AG04449 (cell line): Measurements from ENCODE around the gene NOVA1.

Source experiments
- CTCF ChIA-PET: fragments of 350-600 bp; formaldehyde crosslinking; extraction: SDS; loops from one replicate; lab custom pipeline; 2021; ENCODE audit warnings: antibody characterized with exemption; lab: Yijun Ruan, JAX
- POLR2A ChIA-PET: fragments of 400-600, 350-600 bp; formaldehyde crosslinking; extraction: SDS; loops from one replicate; lab custom pipeline; 2020; ENCODE audit warnings: antibody characterized with exemption, inconsistent platforms; lab: Yijun Ruan, JAX
- DNase-seq: peaks from one replicate; pipeline ENCODE4 v3.0.0-alpha.2; 2010; ENCODE audit warnings: low read depth, low spot score
- H3K4me3 ChIP-seq: 2 replicates; pipeline ENCODE4 v1.5.1; 2011; ENCODE audit warnings: low read depth, mild to moderate bottlenecking, control low read depth, low read length
- CTCF ChIP-seq: IDR thresholded peaks from one replicate; pipeline ENCODE4 v1.5.1; 2011; ENCODE audit warnings: mild to moderate bottlenecking, moderate library complexity, low read length, control low read depth, inconsistent platforms; ENCODE audit not compliant: insufficient read depth; ENCODE audit errors: missing control alignments

The NOVA1 gene

GRCh38 chr14:26448181-26448855 is 149.5 kb downstream of the NOVA1 start:
- no peak for DNase-seq
- ChIA-PET CTCF (no interaction called here), POLR2A (no interaction called here)
- TF ChIP-seq CTCF, result no peak
- no peak overlapping the region for H3K4me3 ChIP-seq

GRCh38 chr14:26444822-26445221 is 153.0 kb downstream of the NOVA1 start:
- ChIA-PET CTCF (no interaction called here), POLR2A (no interaction called here)

GRCh38 chr14:26443654-26444053 is 154.2 kb downstream of the NOVA1 start:
- no peak for TF ChIP-seq CTCF
- DNase-seq, result no peak
- POLR2A ChIA-PET, result no interaction called here
- H3K4me3 ChIP-seq, result no peak overlapping the region
- CTCF ChIA-PET, result no interaction called here

More at GRCh38 chr14:26444822-26445221, 153.0 kb downstream of the NOVA1 start:
- DNase-seq, result no peak
- no peak overlapping the region for H3K4me3 ChIP-seq
- no peak for TF ChIP-seq CTCF

GRCh38 chr14:26429205-26429604 is 168.6 kb downstream of the NOVA1 start:
- no peak for TF ChIP-seq CTCF
- POLR2A ChIA-PET, result no interaction called here
- CTCF ChIA-PET, result no interaction called here
- H3K4me3 ChIP-seq, result no peak overlapping the region
- DNase-seq, result no peak

GRCh38 chr14:26427097-26427496 is 170.7 kb downstream of the NOVA1 start:
- POLR2A ChIA-PET, result no interaction called here
- no peak overlapping the region for H3K4me3 ChIP-seq
- DNase-seq, result no peak
- CTCF ChIA-PET, result no interaction called here
- TF ChIP-seq CTCF, result no peak

GRCh38 chr14:26424537-26424936 is 173.3 kb downstream of the NOVA1 start:
- ChIA-PET CTCF (no interaction called here), POLR2A (no interaction called here)
- no peak overlapping the region for H3K4me3 ChIP-seq
- TF ChIP-seq CTCF, result no peak
- DNase-seq, result no peak
